Measurements from ENCODE around the gene KCNK4. TPM values are rescaled to one million over a fixed set of nuclear protein-coding genes. Genes with fewer than 3 reads are reported as not detected.
A peak's percentile ranks its signal among the peaks of the same experiment; 100 is the strongest.

KCNK4 gene
- total and polyA plus RNA-seq, 11 donors, result not detected

GRCh38 chr11:64304316-64305072, 13.4 kb downstream of the KCNK4 start:
- Histone ChIP-seq H3K36me3 (peaks cover 0 to 11% (median 7%) of the 10 kb centered on the region in 9 donors), H3K4me1 (peaks cover 2 to 47% (median 33%) of the 10 kb centered on the region in 12 donors), H3K27me3 (peaks cover 0 to 17% (median 6%) of the 10 kb centered on the region in 9 donors), H3K4me3 (peak overlapping the region; percentile 23 to 93 (median 76)), H3K9me3 (no peaks in the 10 kb centered on the region), H3K27ac (peak overlapping the region; percentile 90 to 98 (median 97))
- peak; percentile 38 to 67 (median 54) for ATAC-seq
- intact Hi-C loops (cut with DNase I), result loop anchor here in 9 of 10 donors (1.0 to 10.0 kb wide), 12 partner anchors 19 to 330 kb away; partner anchors contain the start of genes PLCB3 (in 2 of the 9), PPP1R14B (in 2 of the 9), COX8A (in 1 of the 9) and FKBP2 (in 1 of the 9)
- TF ChIP-seq POLR2A (IDR thresholded peaks at IDR 0.05), result no peak
- TF ChIP-seq, protein P1, sequence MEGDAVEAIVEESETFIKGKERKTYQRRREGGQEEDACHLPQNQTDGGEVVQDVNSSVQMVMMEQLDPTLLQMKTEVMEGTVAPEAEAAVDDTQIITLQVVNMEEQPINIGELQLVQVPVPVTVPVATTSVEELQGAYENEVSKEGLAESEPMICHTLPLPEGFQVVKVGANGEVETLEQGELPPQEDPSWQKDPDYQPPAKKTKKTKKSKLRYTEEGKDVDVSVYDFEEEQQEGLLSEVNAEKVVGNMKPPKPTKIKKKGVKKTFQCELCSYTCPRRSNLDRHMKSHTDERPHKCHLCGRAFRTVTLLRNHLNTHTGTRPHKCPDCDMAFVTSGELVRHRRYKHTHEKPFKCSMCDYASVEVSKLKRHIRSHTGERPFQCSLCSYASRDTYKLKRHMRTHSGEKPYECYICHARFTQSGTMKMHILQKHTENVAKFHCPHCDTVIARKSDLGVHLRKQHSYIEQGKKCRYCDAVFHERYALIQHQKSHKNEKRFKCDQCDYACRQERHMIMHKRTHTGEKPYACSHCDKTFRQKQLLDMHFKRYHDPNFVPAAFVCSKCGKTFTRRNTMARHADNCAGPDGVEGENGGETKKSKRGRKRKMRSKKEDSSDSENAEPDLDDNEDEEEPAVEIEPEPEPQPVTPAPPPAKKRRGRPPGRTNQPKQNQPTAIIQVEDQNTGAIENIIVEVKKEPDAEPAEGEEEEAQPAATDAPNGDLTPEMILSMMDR (IDR thresholded peaks at IDR 0.05), result peak; percentile 81 to 94 (median 89)
- peak; percentile 91 to 96 (median 94) for DNase-seq
- 0 to 1% (median 1%) methylated on average over 37 to 46 of the region's 46 CpGs for WGBS, 4 donors

- DNase-seq, result peak; percentile 100
- WGBS, 4 donors, result 0 to 1% (median 1%) methylated on average over 15 to 81 of the region's 81 CpGs
- H3K4me1 ChIP-seq, result peaks cover 0 to 41% (median 29%) of the 10 kb centered on the region in 12 donors
- ATAC-seq, result peak; percentile 83 to 90 (median 90)
- peaks cover 0 to 10% (median under 1%) of the 10 kb centered on the region in 9 donors for H3K27me3 ChIP-seq
- TF ChIP-seq POLR2A (IDR thresholded peaks at IDR 0.05), result peak; percentile 69 to 74
- TF ChIP-seq, protein P1 (IDR thresholded peaks at IDR 0.05), result no peak
- no peaks in the 10 kb centered on the region for H3K9me3 ChIP-seq
- peaks cover 0 to 11% (median 7%) of the 10 kb centered on the region in 9 donors for H3K36me3 ChIP-seq
- peak within 1 kb of the TSS; percentile 62 to 93 (median 80) for H3K4me3 ChIP-seq
- intact Hi-C loops (cut with DNase I), result loop anchor here in 5 of 10 donors (1.0 to 10.0 kb wide), 7 partner anchors 34 to 330 kb away; partner anchors contain the start of genes PPP1R14B (in 2 of the 5), COX8A (in 1 of the 5), FKBP2 (in 1 of the 5) and PLCB3 (in 1 of the 5)
- peak within 1 kb of the TSS; percentile 90 to 98 (median 97) for H3K27ac ChIP-seq
Observed at GRCh38 chr11:64305075-64305690, 14.1 kb downstream of the KCNK4 start, which contains the start of gene ESRRA. Gene ESRRA, plus strand, starts transcription at chr11:64305524. Its CDS starts 1,656 bp downstream, at chr11:64307180.

GRCh38 chr11:64305691-64306562, 14.8 kb downstream of the KCNK4 start:
- Histone ChIP-seq H3K36me3 (peaks cover 0 to 17% (median 7%) of the 10 kb centered on the region in 9 donors), H3K4me3 (peak overlapping the region; percentile 62 to 93 (median 80)), H3K9me3 (no peaks in the 10 kb centered on the region), H3K27me3 (peaks cover 0 to 4% (median 0%) of the 10 kb centered on the region in 9 donors), H3K4me1 (peaks cover 0 to 33% (median 21%) of the 10 kb centered on the region in 12 donors), H3K27ac (peak overlapping the region; percentile 89 to 98 (median 96))
- intact Hi-C loops (cut with DNase I), result loop anchor here in 5 of 10 donors (1.0 to 10.0 kb wide), 7 partner anchors 35 to 331 kb away; partner anchors contain the start of genes PPP1R14B (in 2 of the 5), COX8A (in 1 of the 5), FKBP2 (in 1 of the 5) and PLCB3 (in 1 of the 5)
- peak in 3 of 4 donors; percentile 12 to 27 (median 20) for ATAC-seq
- peak; percentile 76 to 86 (median 80) for DNase-seq
- TF ChIP-seq POLR2A (IDR thresholded peaks at IDR 0.05), result no peak
- TF ChIP-seq, protein P1 (IDR thresholded peaks at IDR 0.05), result peak in 10 of 12 donors; percentile 9 to 54 (median 39)
- 1 to 2% (median 2%) methylated on average over 44 to 71 of the region's 71 CpGs for WGBS, 4 donors
